OCI-LY1 (cell line): ENCODE measurements around the gene PRKCD.

Source experiments
- EZH2 ChIP-seq: fragments of 200-600 bp; sonication (generic), shearing (Covaris generic); IDR thresholded peaks from 2 replicates; pipeline ENCODE4 v1.8.0; 2017; ENCODE audit warnings: borderline replicate concordance, mixed run types, mild to moderate bottlenecking, antibody characterized with exemption, low read length, moderate library complexity, mixed read lengths
- TF ChIP-seq, protein P1 (sequence below): fragments of 200-600 bp; sonication (generic), shearing (Covaris generic); IDR thresholded peaks from 2 replicates; pipeline ENCODE4 v1.5.1; 2017; ENCODE audit warnings: mild to moderate bottlenecking, antibody characterized with exemption, low read length, moderate library complexity, mixed read lengths

DNA sequence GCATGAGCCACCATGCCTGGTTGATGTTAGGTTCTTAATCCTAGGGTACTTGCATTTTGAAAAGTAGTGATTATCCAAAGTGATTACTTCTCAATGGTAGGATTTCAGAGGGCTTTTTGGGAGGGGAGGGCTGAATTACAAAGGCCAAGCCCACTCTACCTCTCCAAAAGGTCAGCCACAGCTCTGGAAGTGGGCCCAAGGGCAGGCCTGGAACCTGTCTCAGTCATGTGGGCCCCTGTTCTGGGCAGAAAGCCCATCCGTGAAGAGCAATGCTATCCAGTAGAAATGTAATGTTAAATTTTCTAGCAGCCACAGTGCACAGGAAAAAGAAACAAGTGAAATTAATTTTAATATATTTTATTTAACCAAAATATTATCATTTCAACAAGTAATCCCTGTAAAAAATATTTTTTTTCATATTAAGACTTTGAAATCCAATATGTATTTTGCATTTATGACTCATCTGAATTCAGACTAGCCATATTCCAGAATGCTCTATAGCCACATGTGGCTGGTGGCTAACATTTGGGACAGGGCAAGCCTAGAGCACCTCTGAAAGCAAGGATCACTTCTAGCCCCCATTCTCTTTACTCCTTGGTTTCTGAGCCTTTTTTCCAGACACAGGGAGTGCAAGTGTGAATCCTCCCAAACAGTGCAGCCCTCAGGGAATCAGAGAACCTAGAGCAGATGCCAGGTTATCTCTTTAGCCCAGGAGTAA, 47.6 kb upstream of the PRKCD start:
- TF ChIP-seq EZH2: no peak
- TF ChIP-seq, protein P1, sequence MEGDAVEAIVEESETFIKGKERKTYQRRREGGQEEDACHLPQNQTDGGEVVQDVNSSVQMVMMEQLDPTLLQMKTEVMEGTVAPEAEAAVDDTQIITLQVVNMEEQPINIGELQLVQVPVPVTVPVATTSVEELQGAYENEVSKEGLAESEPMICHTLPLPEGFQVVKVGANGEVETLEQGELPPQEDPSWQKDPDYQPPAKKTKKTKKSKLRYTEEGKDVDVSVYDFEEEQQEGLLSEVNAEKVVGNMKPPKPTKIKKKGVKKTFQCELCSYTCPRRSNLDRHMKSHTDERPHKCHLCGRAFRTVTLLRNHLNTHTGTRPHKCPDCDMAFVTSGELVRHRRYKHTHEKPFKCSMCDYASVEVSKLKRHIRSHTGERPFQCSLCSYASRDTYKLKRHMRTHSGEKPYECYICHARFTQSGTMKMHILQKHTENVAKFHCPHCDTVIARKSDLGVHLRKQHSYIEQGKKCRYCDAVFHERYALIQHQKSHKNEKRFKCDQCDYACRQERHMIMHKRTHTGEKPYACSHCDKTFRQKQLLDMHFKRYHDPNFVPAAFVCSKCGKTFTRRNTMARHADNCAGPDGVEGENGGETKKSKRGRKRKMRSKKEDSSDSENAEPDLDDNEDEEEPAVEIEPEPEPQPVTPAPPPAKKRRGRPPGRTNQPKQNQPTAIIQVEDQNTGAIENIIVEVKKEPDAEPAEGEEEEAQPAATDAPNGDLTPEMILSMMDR: no peak
